ENCODE measurements around the gene CCDC92.
A peak's percentile ranks its signal among the peaks of the same experiment; 100 is the strongest.

Gene CCDC92

DNA sequence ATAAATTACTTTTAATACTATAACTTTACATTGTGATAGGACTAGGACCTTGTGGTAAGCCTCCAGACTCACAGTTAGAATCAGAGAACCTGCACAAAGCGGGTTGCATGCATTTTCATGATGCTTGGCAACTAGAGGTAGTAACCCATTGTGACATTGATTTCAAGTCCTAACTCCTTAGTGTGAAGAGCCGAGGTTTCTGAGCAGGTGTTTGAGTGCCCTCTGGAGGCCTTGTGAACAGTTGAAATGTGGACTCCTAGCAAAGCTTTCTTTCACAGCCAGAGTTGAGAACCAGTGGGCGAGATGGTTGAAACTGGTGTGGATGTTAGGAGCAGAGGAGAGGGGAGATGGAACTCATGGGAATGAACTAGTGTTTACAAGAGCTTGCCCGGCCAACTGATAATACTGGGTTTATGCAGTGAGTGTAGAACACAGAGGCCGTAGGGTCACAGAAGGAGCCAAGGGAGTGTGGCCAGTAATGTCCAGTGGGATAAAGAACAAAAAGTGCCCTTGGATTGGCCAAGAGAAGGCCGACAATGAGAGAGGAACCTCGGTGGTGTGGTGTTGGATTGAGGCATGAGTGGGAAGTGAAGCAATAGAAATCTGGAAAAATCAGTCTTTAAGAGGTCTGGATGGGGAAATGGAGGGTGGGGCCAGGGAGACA lies 11.3 kb upstream of the CCDC92 start:
- in situ Hi-C loops (cut with MboI; ENCODE audit: low pct_unique_long_range_greater_than_20kb, low sequenced_read_pairs, unreplicated experiment): loop anchor here (25.0 kb wide), 1 partner anchor 347 kb away; the partner anchor contains the start of genes EIF2B1 and GTF2H3
- TF ChIP-seq, protein P1, sequence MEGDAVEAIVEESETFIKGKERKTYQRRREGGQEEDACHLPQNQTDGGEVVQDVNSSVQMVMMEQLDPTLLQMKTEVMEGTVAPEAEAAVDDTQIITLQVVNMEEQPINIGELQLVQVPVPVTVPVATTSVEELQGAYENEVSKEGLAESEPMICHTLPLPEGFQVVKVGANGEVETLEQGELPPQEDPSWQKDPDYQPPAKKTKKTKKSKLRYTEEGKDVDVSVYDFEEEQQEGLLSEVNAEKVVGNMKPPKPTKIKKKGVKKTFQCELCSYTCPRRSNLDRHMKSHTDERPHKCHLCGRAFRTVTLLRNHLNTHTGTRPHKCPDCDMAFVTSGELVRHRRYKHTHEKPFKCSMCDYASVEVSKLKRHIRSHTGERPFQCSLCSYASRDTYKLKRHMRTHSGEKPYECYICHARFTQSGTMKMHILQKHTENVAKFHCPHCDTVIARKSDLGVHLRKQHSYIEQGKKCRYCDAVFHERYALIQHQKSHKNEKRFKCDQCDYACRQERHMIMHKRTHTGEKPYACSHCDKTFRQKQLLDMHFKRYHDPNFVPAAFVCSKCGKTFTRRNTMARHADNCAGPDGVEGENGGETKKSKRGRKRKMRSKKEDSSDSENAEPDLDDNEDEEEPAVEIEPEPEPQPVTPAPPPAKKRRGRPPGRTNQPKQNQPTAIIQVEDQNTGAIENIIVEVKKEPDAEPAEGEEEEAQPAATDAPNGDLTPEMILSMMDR (IDR thresholded peaks at IDR 0.05; ENCODE audit: extremely low read depth, insufficient read depth, missing control alignments): peak; percentile 80
- peak; percentile 36 for DNase-seq (ENCODE audit: low spot score)

DNA sequence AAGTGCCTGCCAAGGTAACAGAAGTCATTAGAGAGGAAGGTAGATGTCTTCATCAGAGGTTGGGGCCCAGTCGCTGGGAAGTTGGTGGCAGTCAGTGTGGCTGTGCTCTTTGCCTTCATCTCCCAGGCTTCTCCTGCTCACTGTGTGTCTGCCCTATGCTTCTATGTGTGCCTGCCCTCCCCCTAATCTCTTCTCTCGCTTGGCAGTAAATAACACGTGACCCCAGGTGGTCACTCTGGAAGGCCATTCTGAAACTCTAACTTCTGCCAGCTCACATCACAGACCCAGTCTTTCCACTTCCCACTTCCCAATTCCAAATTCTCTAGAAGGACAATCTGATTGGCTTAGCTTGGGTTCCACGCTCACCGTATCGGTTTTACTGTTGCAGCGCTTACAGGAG lies 9.6 kb upstream of the CCDC92 start:
- in situ Hi-C loops (cut with MboI; ENCODE audit: low pct_unique_long_range_greater_than_20kb, low sequenced_read_pairs, unreplicated experiment): loop anchor here (25.0 kb wide), 1 partner anchor 345 kb away; the partner anchor contains the start of genes EIF2B1 and GTF2H3
- DNase-seq (ENCODE audit: low spot score): no peak
- TF ChIP-seq, protein P1 (IDR thresholded peaks at IDR 0.05; ENCODE audit: extremely low read depth, insufficient read depth, missing control alignments): no peak

DNA sequence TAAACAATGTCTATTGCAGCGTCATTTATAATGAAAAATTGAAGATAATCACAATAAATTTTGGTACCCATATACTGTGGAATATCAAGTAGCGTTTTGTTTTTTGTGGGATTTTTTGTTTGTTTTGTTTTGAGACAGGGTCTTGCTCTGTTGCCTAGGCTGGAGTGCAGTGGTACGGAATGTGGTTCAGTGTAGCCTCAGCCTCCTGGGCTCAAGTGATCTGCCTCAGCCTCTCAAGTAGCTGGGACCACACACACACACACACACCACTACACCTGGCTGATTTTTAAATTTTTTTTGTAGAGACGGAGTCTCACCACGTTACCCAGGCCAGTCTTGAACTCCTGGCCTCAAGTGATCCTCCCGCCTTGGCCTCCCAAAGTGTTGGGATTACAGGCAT lies 6.9 kb upstream of the CCDC92 start:
- TF ChIP-seq, protein P1 (IDR thresholded peaks at IDR 0.05; ENCODE audit: extremely low read depth, insufficient read depth, missing control alignments): no peak
- no peak for DNase-seq (ENCODE audit: low spot score)
- in situ Hi-C loops (cut with MboI; ENCODE audit: low pct_unique_long_range_greater_than_20kb, low sequenced_read_pairs, unreplicated experiment): loop anchor here (25.0 kb wide), 1 partner anchor 342 kb away; the partner anchor contains the start of genes EIF2B1 and GTF2H3

DNA sequence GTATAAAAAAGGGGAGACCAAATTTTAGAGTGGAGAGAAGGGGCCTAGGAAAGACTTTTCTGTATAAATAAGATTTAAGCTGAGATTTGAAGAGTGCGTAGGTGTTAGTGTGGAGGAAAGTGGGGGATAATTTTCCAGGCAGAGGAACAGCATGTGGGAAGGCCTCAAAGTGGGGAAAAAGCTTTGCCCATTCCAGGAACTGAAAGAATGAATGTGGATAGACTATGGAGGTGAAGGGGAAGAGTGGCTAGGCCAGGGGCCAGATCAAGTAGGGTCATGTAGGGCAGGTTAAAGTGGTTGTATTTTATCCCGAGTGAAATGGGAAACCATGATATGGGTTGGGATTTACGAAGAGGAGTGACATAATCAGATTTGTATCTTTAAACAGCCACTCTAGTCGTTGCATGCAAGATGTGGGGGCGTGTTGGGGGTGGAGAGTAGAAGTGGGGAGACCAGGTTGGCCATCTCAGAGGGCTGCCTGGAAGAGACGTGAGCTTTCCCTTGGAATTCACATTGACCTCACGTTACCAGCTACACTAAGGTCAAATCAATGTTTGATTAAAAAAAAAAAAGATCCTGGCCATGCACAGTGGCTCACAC lies 3.7 kb upstream of the CCDC92 start:
- in situ Hi-C loops (cut with MboI; ENCODE audit: low pct_unique_long_range_greater_than_20kb, low sequenced_read_pairs, unreplicated experiment): loop anchor here (25.0 kb wide), 1 partner anchor 339 kb away; the partner anchor contains the start of genes EIF2B1 and GTF2H3
- no peak for DNase-seq (ENCODE audit: low spot score)
- TF ChIP-seq, protein P1 (IDR thresholded peaks at IDR 0.05; ENCODE audit: extremely low read depth, insufficient read depth, missing control alignments): no peak

DNA sequence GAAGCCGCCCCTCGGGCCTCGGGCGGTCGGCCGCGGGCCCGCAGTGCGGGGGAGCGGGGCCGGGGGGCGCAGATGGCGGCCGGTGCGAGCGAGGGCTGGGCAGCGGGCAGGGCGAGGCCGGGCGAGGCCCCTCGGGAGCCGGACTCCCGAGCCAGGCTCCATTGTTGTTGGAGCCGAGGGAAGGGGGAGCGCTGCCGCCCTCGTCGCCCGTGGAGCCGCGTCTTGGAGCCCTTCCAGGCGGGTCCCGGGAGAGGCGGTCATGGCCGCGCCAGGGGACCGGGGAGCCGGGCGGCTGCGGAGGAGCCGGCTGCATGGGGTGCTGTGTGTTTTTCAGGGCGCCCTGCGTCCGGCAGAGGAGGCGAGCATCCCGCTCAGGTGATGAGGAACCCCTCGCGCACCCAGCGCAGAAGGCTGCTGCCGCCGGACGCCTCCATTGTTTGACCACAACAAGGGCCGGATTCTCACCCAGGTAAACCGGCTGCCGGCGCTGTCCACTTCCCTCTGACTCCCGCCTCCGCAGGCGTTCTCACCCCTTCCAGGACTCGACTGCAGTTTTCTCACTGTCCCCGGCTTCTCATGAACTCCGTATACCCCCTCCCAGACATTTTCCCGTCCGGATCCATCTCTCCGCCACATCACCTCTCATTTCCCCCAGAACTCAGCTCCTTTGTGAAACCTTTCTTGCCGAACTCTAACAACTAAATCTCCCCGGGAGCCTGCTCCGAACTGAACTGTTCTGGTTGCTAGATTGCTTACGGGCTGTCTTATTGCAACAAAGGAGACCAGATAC lies 1.1 kb upstream of the CCDC92 start:
- no peak for DNase-seq (ENCODE audit: low spot score)
- TF ChIP-seq, protein P1 (IDR thresholded peaks at IDR 0.05; ENCODE audit: extremely low read depth, insufficient read depth, missing control alignments): no peak
- in situ Hi-C loops (cut with MboI; ENCODE audit: low pct_unique_long_range_greater_than_20kb, low sequenced_read_pairs, unreplicated experiment): no loop called here

DNA sequence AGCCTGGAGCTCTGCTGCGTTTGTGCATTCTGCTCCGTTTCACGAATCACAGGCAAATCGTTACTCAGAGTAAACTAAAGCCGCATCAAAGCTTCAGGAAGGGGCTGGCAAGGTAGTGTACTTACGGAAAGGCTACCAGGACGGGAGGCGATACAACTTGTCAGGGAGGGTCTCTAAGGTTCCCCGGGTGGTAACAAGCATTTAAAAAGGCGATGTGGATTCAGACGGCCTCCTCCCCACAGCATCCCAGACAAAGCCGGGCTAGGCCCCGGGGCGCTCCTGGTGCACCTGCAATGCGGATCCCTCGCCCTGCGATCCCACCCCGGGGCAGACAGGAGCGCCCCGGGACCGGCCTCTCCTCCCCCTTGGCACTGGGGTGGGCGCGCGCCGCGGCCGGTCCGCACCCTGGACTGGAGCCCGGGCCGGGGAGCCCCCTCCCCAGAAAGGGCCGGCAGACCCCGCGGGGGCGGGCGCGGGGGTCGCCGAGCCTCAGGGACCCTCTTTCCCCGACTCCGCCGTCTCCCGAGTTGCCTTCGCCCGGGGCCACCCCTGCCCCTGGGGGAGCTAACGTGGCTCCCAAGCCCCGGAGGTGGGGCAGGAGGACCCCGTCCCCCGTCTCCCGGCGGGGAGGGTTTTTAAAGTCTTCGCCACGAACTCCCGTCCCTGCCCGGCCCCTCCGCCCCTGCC lies 718 bp downstream of the CCDC92 start:
- DNase-seq (ENCODE audit: low spot score): no peak
- TF ChIP-seq, protein P1 (IDR thresholded peaks at IDR 0.05; ENCODE audit: extremely low read depth, insufficient read depth, missing control alignments): no peak
- in situ Hi-C loops (cut with MboI; ENCODE audit: low pct_unique_long_range_greater_than_20kb, low sequenced_read_pairs, unreplicated experiment): no loop called here

Measured in GM13977 (cell line).